Gastroesophageal sphincter (tissue), 4 donors: ENCODE measurements around the gene TMCO4. TPM values are rescaled to one million over a fixed set of nuclear protein-coding genes. Genes with fewer than 3 reads are reported as not detected.

Experiments
- ATAC-seq: fragments of 150-250 bp; one replicate; pipeline ENCODE4 v1.9.1; 2016; ENCODE audit warnings: mild to moderate bottlenecking, moderate library complexity
- H3K27ac ChIP-seq, 4 donors: fragments of 200-600 bp; sonication (generic) in 3 of 4; 1 replicate in 3 of 4; 2 replicates in 1 of 4; pipeline ENCODE4 v1.5.1; 2016 to 2019
- H3K27me3 ChIP-seq: fragments of 200-600 bp; sonication (generic); one replicate; pipeline ENCODE4 v1.5.1; 2019
- H3K36me3 ChIP-seq, 2 donors: fragments of 200-600 bp; sonication (generic); one replicate each; pipeline ENCODE4 v1.5.1; 2019; ENCODE audit warnings: control low read depth in 1 of 2
- H3K4me1 ChIP-seq, 3 donors: fragments of 200-600 bp; sonication (generic); 1 replicate in 2 of 3; 2 replicates in 1 of 3; pipeline ENCODE4 v1.5.1; 2016 to 2019; ENCODE audit warnings: control low read depth in 2 of 3
- H3K4me3 ChIP-seq, 2 donors: fragments of 200-600 bp; sonication (generic); one replicate each; pipeline ENCODE4 v1.5.1; 2019; ENCODE audit warnings: mild to moderate bottlenecking in 1 of 2, moderate library complexity in 1 of 2
- H3K9me3 ChIP-seq, 3 donors: fragments of 200-600 bp; sonication (generic); one replicate each; pipeline ENCODE4 v1.5.1; 2017 to 2019; ENCODE audit warnings: control low read depth in 2 of 3
- CTCF ChIP-seq, 4 experiments: fragments of 200-600 bp in 2 of 4; fragments of 450-650 bp in 2 of 4; sonication (generic) in 1 of 4; IDR thresholded peaks; one replicate each; pipeline ENCODE4 v1.5.1; 2017 to 2019; ENCODE audit warnings: antibody characterized with exemption in 4 of 4, mild to moderate bottlenecking in 2 of 4, moderate library complexity in 2 of 4
- EP300 ChIP-seq: sonication (generic); formaldehyde crosslinking; IDR thresholded peaks from one replicate; pipeline ENCODE4 v1.6.1; 2017; ENCODE audit warnings: antibody characterized with exemption, mild to moderate bottlenecking
- POLR2A ChIP-seq, 2 donors: fragments of 450-650 bp; IDR thresholded peaks; one replicate each; pipeline ENCODE4 v1.6.1; 2017; ENCODE audit warnings: antibody characterized with exemption in 2 of 2, mild to moderate bottlenecking in 2 of 2, moderate library complexity in 1 of 2
- POLR2AphosphoS5 ChIP-seq: sonication (generic); formaldehyde crosslinking; IDR thresholded peaks from one replicate; pipeline ENCODE4 v1.6.1; 2017; ENCODE audit warnings: antibody characterized with exemption
- WGBS, 2 donors: methylation state at CpG; one replicate each; pipeline ENCODE4 v1.1.5; 2018; ENCODE audit warnings: low coverage in 1 of 2; 5-methylcytosine and 5-hydroxymethylcytosine counted together
- total RNA-seq, 4 donors: library from RNA; depleted of rRNA; stranded (reverse); fragments of >200 nt; gene quantifications; one replicate each; pipeline ENCODE4 v1.1.0, GENCODE V29; 2016

Gene TMCO4
- total RNA-seq, 4 donors from 2014 or later: 18.1 to 36.9 (median 24.5) TPM

GRCh38 chr1:19828546-19828945 is 28.8 kb upstream of the TMCO4 start:
- H3K4me1 ChIP-seq: no peaks in the 10 kb centered on the region
- 68 to 79% methylated on average over 3 of the region's 3 CpGs for WGBS, 2 donors
- peaks cover 31% of the 10 kb centered on the region for H3K27me3 ChIP-seq
- no peak overlapping the region for H3K4me3 ChIP-seq
- no peak for ATAC-seq
- TF ChIP-seq POLR2A (IDR thresholded peaks at IDR 0.05): no peak
- no peak for TF ChIP-seq POLR2AphosphoS5
- no peak for TF ChIP-seq EP300
- no peak for TF ChIP-seq CTCF (IDR thresholded peaks at IDR 0.05)
- H3K36me3 ChIP-seq: no peaks in the 10 kb centered on the region
- no peaks in the 10 kb centered on the region for H3K9me3 ChIP-seq
- H3K27ac ChIP-seq: no peak overlapping the region

GRCh38 chr1:19825298-19825697 is 25.6 kb upstream of the TMCO4 start:
- TF ChIP-seq EP300: no peak
- no peak for TF ChIP-seq POLR2AphosphoS5
- TF ChIP-seq CTCF (IDR thresholded peaks at IDR 0.05): no peak
- no peak for TF ChIP-seq POLR2A (IDR thresholded peaks at IDR 0.05)
- 26 to 36% methylated on average over 5 to 6 of the region's 6 CpGs for WGBS, 2 donors
- Histone ChIP-seq H3K4me3 (no peak overlapping the region), H3K27ac (no peak overlapping the region), H3K36me3 (no peaks in the 10 kb centered on the region), H3K27me3 (peaks cover 8% of the 10 kb centered on the region), H3K4me1 (no peaks in the 10 kb centered on the region), H3K9me3 (no peaks in the 10 kb centered on the region)
- ATAC-seq: no peak

GRCh38 chr1:19824541-19824940 is 24.8 kb upstream of the TMCO4 start:
- no peaks in the 10 kb centered on the region for H3K36me3 ChIP-seq
- no peaks in the 10 kb centered on the region for H3K4me1 ChIP-seq
- WGBS, 2 donors: 62 to 74% methylated on average over 3 to 4 of the region's 4 CpGs
- no peak for ATAC-seq
- TF ChIP-seq CTCF (IDR thresholded peaks at IDR 0.05) (no peak), POLR2AphosphoS5 (no peak), POLR2A (IDR thresholded peaks at IDR 0.05) (no peak), EP300 (no peak)
- H3K27me3 ChIP-seq: peaks cover under 1% of the 10 kb centered on the region
- H3K4me3 ChIP-seq: no peak overlapping the region
- H3K27ac ChIP-seq: no peak overlapping the region
- no peaks in the 10 kb centered on the region for H3K9me3 ChIP-seq

- Histone ChIP-seq H3K27me3 (no peaks in the 10 kb centered on the region), H3K9me3 (no peaks in the 10 kb centered on the region), H3K27ac (no peak overlapping the region), H3K36me3 (no peaks in the 10 kb centered on the region), H3K4me3 (no peak overlapping the region), H3K4me1 (no peaks in the 10 kb centered on the region)
- ATAC-seq: no peak
- TF ChIP-seq POLR2AphosphoS5 (no peak), EP300 (no peak), POLR2A (IDR thresholded peaks at IDR 0.05) (no peak), CTCF (IDR thresholded peaks at IDR 0.05) (no peak)
- WGBS, 2 donors: 81 to 92% methylated on average over 4 to 5 of the region's 5 CpGs
Observed at GRCh38 chr1:19824036-19824435, 24.3 kb upstream of the TMCO4 start.

- H3K4me1 ChIP-seq: no peaks in the 10 kb centered on the region
- TF ChIP-seq POLR2A (IDR thresholded peaks at IDR 0.05) (no peak), CTCF (IDR thresholded peaks at IDR 0.05) (no peak), POLR2AphosphoS5 (no peak), EP300 (no peak)
- no peaks in the 10 kb centered on the region for H3K27me3 ChIP-seq
- H3K4me3 ChIP-seq: no peak overlapping the region
- 56% methylated on average over 5 of the region's 5 CpGs; no CpG with 5 or more reads in 1 of the 2 donors for WGBS, 2 donors
- H3K27ac ChIP-seq: no peak overlapping the region
- ATAC-seq: no peak
- H3K36me3 ChIP-seq: no peaks in the 10 kb centered on the region
- no peaks in the 10 kb centered on the region for H3K9me3 ChIP-seq
Observed at GRCh38 chr1:19819701-19820100, 20.0 kb upstream of the TMCO4 start.
